Nephron progenitor cell (in vitro differentiated cells): ENCODE data around the gene TMEM208.

ENCODE experiments used
- DNase-seq: peaks from one replicate; pipeline ENCODE4 v3.0.0; 2021
- H3K27ac Mint-ChIP-seq: 2 replicates; pipeline ENCODE4 v1.8.0; 2021; ENCODE audit warnings: mild to moderate bottlenecking, moderate library complexity, mixed read lengths
- H3K27me3 Mint-ChIP-seq: 2 replicates; pipeline ENCODE4 v1.8.0; 2021; ENCODE audit warnings: mild to moderate bottlenecking, low read depth, mixed read lengths; ENCODE audit not compliant: poor library complexity
- H3K36me3 Mint-ChIP-seq: 2 replicates; pipeline ENCODE4 v1.8.0; 2021; ENCODE audit warnings: low read depth, mixed read lengths
- H3K4me1 Mint-ChIP-seq: 2 replicates; pipeline ENCODE4 v1.8.0; 2021; ENCODE audit warnings: mixed read lengths
- H3K4me3 Mint-ChIP-seq: 2 replicates; pipeline ENCODE4 v1.8.0; 2021; ENCODE audit warnings: mild to moderate bottlenecking, moderate library complexity, mixed read lengths
- H3K9me3 Mint-ChIP-seq: 2 replicates; pipeline ENCODE4 v1.8.0; 2021; ENCODE audit warnings: mild to moderate bottlenecking, moderate library complexity, mixed read lengths
- TF ChIP-seq, protein P1 (sequence below): fragments of 200-600 bp; sonication (generic); IDR thresholded peaks from 2 replicates; pipeline ENCODE4 v1.5.0; 2021; ENCODE audit warnings: antibody characterized with exemption

Gene TMEM208

DNA sequence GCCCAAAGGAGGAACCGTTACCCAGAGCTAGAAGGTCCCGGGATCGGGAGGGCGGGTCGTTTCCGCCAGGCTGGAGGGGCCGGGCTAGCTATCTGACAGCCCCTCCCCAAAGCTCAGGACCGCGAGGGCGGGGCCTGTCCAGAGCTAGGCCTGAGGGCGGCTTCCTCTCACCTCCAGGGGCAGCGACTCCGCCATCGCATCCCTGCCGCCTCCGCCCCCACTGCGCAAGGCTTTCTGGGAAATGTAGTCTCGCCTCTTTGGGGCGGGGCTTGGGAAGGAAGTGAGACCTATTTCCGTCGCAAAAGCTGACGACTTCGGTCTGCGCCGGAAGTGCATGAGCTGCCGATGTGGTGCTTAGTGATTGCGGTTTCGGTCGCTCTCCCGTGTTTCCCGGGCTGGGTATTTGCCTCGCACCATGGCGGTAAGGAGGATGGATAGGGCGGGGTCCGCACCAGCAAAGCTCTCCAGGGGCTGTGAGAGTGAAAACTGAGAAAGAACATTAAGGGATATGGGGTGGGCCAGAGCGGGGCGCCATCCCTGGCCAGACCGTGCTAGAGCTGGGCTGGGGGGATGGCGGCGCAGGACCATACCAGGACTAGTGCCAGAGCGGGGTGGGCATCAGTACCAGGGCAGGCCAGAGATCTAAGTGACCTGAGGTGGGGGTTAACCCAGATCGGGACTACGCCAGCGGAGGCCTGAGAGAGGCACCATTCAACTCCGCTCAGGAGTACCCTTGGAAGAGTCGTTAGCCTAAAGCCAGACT, at the start of gene TMEM208:
Gene TMEM208 (plus strand): TSS at position 327 of the 763 bp plus-strand sequence. CDS start 89 bp downstream, at position 416.
- peak within 1 kb of the TSS; percentile 100 for H3K4me3 Mint-ChIP-seq
- H3K4me1 Mint-ChIP-seq: peaks cover 28% of the 10 kb centered on the region

GRCh38 chr16:67177743-67178699, 48.9 kb upstream of the TMEM208 start:
- peak overlapping the region; percentile 69 for H3K4me3 Mint-ChIP-seq
- H3K9me3 Mint-ChIP-seq: no peaks in the 10 kb centered on the region
- peak; percentile 72 for DNase-seq
- H3K4me1 Mint-ChIP-seq: peaks cover 22% of the 10 kb centered on the region
- TF ChIP-seq, protein P1, sequence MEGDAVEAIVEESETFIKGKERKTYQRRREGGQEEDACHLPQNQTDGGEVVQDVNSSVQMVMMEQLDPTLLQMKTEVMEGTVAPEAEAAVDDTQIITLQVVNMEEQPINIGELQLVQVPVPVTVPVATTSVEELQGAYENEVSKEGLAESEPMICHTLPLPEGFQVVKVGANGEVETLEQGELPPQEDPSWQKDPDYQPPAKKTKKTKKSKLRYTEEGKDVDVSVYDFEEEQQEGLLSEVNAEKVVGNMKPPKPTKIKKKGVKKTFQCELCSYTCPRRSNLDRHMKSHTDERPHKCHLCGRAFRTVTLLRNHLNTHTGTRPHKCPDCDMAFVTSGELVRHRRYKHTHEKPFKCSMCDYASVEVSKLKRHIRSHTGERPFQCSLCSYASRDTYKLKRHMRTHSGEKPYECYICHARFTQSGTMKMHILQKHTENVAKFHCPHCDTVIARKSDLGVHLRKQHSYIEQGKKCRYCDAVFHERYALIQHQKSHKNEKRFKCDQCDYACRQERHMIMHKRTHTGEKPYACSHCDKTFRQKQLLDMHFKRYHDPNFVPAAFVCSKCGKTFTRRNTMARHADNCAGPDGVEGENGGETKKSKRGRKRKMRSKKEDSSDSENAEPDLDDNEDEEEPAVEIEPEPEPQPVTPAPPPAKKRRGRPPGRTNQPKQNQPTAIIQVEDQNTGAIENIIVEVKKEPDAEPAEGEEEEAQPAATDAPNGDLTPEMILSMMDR: no peak
- peaks cover 21% of the 10 kb centered on the region for H3K36me3 Mint-ChIP-seq
- peaks cover 62% of the 10 kb centered on the region for H3K27me3 Mint-ChIP-seq
- no peak overlapping the region for H3K27ac Mint-ChIP-seq

More for the DNA sequence above, at the start of gene TMEM208:
- Mint-ChIP-seq H3K9me3 (no peaks in the 10 kb centered on the region), H3K27me3 (peaks cover 14% of the 10 kb centered on the region), H3K27ac (peak within 1 kb of the TSS; percentile 97), H3K36me3 (peaks cover 22% of the 10 kb centered on the region)
- TF ChIP-seq, protein P1: no peak
- peak; percentile 99 for DNase-seq

DNA sequence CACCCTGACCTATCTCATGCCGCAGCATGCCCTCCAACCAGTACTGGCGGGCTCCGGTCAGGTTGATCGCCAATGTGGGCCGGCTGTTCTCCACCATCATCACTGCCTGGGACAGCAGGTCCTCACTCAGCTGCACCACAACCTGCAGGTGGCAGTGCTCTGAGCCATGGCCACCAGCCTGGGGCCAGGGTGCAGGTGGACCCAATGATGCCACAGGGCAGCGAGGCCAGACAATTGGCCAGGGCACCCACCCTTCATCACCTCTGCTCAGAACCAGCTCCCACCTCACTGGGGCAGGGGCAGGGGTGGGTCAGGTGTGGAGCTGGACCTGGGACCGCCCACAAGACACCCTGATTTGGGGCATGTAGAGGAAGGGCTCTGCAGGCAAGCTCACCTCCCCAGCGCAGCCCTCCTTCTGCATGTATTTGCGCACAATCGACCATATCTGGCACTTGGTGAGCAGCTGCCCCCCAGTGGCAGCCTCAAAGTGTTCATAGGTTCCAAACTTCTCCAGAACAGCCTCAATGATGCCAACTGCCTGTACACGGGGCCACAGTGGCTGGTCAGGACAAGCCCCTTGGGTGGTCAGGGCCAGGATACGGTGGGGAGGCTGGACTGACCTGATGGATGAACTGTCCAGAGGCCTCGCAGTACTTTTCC, 47.4 kb upstream of the TMEM208 start:
- Mint-ChIP-seq H3K4me1 (peaks cover 12% of the 10 kb centered on the region), H3K4me3 (no peak overlapping the region), H3K27ac (no peak overlapping the region), H3K9me3 (no peaks in the 10 kb centered on the region), H3K27me3 (peaks cover 55% of the 10 kb centered on the region), H3K36me3 (peaks cover 21% of the 10 kb centered on the region)
- TF ChIP-seq, protein P1: no peak
- no peak for DNase-seq

DNA sequence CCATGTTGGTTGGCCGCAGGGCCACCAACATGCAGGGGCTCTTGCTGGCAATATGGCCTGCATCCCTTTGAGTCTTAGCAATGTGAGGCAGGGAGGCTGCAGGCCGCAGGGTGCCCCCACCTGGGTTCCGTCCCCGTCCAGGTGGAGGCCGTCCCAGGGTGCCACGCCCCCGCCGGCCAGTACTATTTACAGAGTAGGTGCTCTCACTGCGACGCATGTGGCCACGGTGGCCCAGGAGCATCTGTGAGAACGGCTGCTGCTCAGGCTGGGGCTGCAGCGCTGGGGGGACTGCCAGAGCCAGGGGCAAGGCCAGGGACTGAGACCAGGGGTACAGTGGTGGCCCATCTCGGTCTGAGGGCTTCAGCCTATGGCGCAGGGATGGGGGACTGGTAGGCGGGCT, 46.8 kb upstream of the TMEM208 start:
- DNase-seq: no peak
- Mint-ChIP-seq H3K4me1 (peaks cover 15% of the 10 kb centered on the region), H3K4me3 (no peak overlapping the region), H3K36me3 (peaks cover 21% of the 10 kb centered on the region), H3K27ac (no peak overlapping the region), H3K9me3 (peaks cover 2% of the 10 kb centered on the region), H3K27me3 (peaks cover 55% of the 10 kb centered on the region)
- TF ChIP-seq, protein P1: no peak

DNA sequence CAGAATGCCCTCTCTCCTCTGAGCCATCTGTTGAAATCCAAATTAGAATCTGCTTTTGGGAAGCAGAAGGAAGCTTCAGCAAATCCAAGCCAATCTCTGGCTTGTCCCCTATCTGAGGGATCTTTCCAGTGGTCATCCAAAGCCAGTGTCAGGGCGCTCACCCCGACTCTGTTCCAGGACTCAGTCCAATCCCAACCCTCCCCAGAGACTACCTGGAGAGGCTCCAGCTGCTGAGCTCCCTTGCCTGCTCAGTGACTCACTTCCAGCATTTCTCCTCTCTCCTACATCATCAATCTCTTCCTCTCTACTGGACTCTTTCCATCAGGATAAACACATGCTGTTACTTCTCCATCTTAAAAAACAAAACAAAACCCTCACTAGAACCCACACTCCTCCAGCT, 45.6 kb upstream of the TMEM208 start:
- H3K27me3 Mint-ChIP-seq: peaks cover 55% of the 10 kb centered on the region
- H3K4me1 Mint-ChIP-seq: peaks cover 20% of the 10 kb centered on the region
- peaks cover 10% of the 10 kb centered on the region for H3K36me3 Mint-ChIP-seq
- TF ChIP-seq, protein P1: no peak
- DNase-seq: no peak
- H3K9me3 Mint-ChIP-seq: peaks cover 3% of the 10 kb centered on the region
- H3K27ac Mint-ChIP-seq: no peak overlapping the region
- H3K4me3 Mint-ChIP-seq: no peak overlapping the region
